K562 (cell line): ENCODE data around the gene MBOAT7. TPM values are rescaled to one million over a fixed set of nuclear protein-coding genes. Genes with fewer than 3 reads are reported as not detected.

Experiments used
- AFF4 ChIP-seq: sonication (generic); formaldehyde crosslinking; IDR thresholded peaks from 2 replicates; pipeline ENCODE4 v1.8.0; 2023; ENCODE audit warnings: mild to moderate bottlenecking, missing genetic modification reagents
- BRF1 ChIP-seq: IDR thresholded peaks from 3 replicates; pipeline ENCODE4 v1.6.1; 2011; ENCODE audit warnings: borderline replicate concordance, mild to moderate bottlenecking; ENCODE audit not compliant: insufficient read length; ENCODE audit errors: extremely low read depth
- DIDO1 ChIP-seq: fragments of 450-650 bp; IDR thresholded peaks from 2 replicates; pipeline ENCODE4 v1.6.1; 2016; ENCODE audit warnings: low read depth, missing biosample characterization, missing genetic modification characterization
- FIP1L1 ChIP-seq: fragments of 200-400 bp; formaldehyde crosslinking; IDR thresholded peaks from 2 replicates; pipeline ENCODE4 v1.6.1; 2018; ENCODE audit warnings: mild to moderate bottlenecking, low read depth, low read length; ENCODE audit not compliant: poor library complexity, severe bottlenecking
- HMGXB4 ChIP-seq: sonication (generic); formaldehyde crosslinking; IDR thresholded peaks from 2 replicates; pipeline ENCODE4 v1.8.1; 2023; ENCODE audit warnings: mild to moderate bottlenecking, missing genetic modification reagents
- IRF2 ChIP-seq: sonication (generic); formaldehyde crosslinking; IDR thresholded peaks from 2 replicates; pipeline ENCODE4 v1.8.1; 2022; ENCODE audit warnings: mild to moderate bottlenecking, missing genetic modification reagents
- LCOR ChIP-seq: sonication (generic); formaldehyde crosslinking; IDR thresholded peaks from 2 replicates; pipeline ENCODE4 v1.8.0; 2022; ENCODE audit warnings: mild to moderate bottlenecking, missing genetic modification reagents
- NCOA1 ChIP-seq: fragments of 450-650 bp; IDR thresholded peaks from 2 replicates; pipeline ENCODE4 v1.6.1; 2016; ENCODE audit warnings: low read depth
- POLR2A ChIP-seq: fragments of 450-650 bp; conservative IDR thresholded peaks from 2 replicates; pipeline ENCODE4 v1.6.1; 2016
- SIN3A ChIP-seq, 2 experiments: fragments of 150-350 bp in 1 of 2; IDR thresholded peaks; 2 replicates each; pipeline ENCODE4 v1.6.1; 2011 to 2016; ENCODE audit warnings: borderline replicate concordance in 2 of 2, low read depth in 2 of 2, low read length in 2 of 2, mild to moderate bottlenecking in 2 of 2, moderate library complexity in 2 of 2; ENCODE audit not compliant: control insufficient read depth in 1 of 2
- STAT5B ChIP-seq: fragments of 250-450 bp; sonication (Bioruptor Pico); IDR thresholded peaks from 2 replicates; pipeline ENCODE4 v1.8.0; 2021; ENCODE audit warnings: mild to moderate bottlenecking, inconsistent platforms
- TBL1XR1 ChIP-seq, 2 experiments: IDR thresholded peaks; 2 replicates each; pipeline ENCODE4 v1.6.1; 2012; ENCODE audit warnings: improper control_type of control experiment in 2 of 2, low read length in 2 of 2, mild to moderate bottlenecking in 1 of 2
- ZBTB11 ChIP-seq, 3 experiments: fragments of 200-800 bp in 1 of 3; fragments of 250-450 bp in 1 of 3; fragments of 450-650 bp in 1 of 3; sonication (Bioruptor Pico) in 1 of 3; sonication (Bioruptor generic) in 1 of 3; formaldehyde crosslinking in 1 of 3; IDR thresholded peaks; 2 replicates each; pipeline versions ENCODE4 v1.6.1 to v1.8.0; 2016 to 2022; ENCODE audit warnings: mild to moderate bottlenecking in 2 of 3, missing genetic modification characterization in 2 of 3, missing compliant biosample characterization in 1 of 3, moderate library complexity in 1 of 3
- ZHX1 ChIP-seq: fragments of 150-350 bp; conservative IDR thresholded peaks from 2 replicates; pipeline ENCODE4 v1.6.1; 2014; ENCODE audit warnings: low read length
- ZNF347 ChIP-seq: fragments of 450-650 bp; formaldehyde crosslinking; IDR thresholded peaks from 2 replicates; pipeline ENCODE4 v1.4.0; 2020; ENCODE audit warnings: low read depth, mild to moderate bottlenecking, moderate library complexity
- polyA plus RNA-seq, 8 experiments: library from polyadenylated mRNA; depleted of rRNA in 4 of 8; stranded (reverse) in 5 of 8; unstranded in 3 of 8; fragments of >200 nt; fragmentation: Nextera tagmentation in 2 of 8; fragmentation: Illumina TruSeq in 1 of 8; extraction: Ambion mirVana in 2 of 8; extraction: Trizol in 1 of 8; gene quantifications; 2 replicates each; pipeline versions ENCODE4 v1.2.1 to v1.2.3, GENCODE V29; 2011 to 2014; ENCODE audit warnings: inconsistent platforms in 1 of 8, missing spikeins in 1 of 8
- total RNA-seq, 7 experiments: library from RNA; depleted of rRNA in 6 of 7; stranded (reverse); fragments of >200 nt in 6 of 7; fragmentation: Illumina TruSeq in 2 of 7; extraction: Trizol in 2 of 7; gene quantifications; 2 replicates each; pipeline versions ENCODE4 v1.2.1 to v1.2.3, GENCODE V29; 2011 to 2021; ENCODE audit warnings: low replicate concordance in 1 of 7

The MBOAT7 gene
- total and polyA plus RNA-seq, 9 of the 15 experiments (the other 6 are each of a cell fraction or from before 2014, with no cell fraction given) = 1.4 to 153 (median 56.1) TPM

GRCh38 chr19:54203151-54203611, 13.8 kb upstream of the MBOAT7 start (continued):
- TF ChIP-seq AFF4 (CRISPR knock-in tag) (0 out of 2 replicates have a peak, but pooled peaks have one; percentile 37), ZNF347 (CRISPR knock-in tag) (no peak), ZBTB11 (CRISPR knock-in tag; IDR thresholded peaks at IDR 0.05) (no peak), STAT5B (CRISPR knock-in tag) (no peak), ZHX1 (no peak), FIP1L1 (no peak), TBL1XR1 (IDR thresholded peaks at IDR 0.05; ENCODE audit: low read length in 2 of 2) (peak in 1 of 2 experiments; percentile 62; a peak in 1 of 4 replicates), SIN3A (IDR thresholded peaks at IDR 0.05; ENCODE audit: borderline replicate concordance in 2 of 2, control insufficient read depth in 1 of 2, low read depth in 2 of 2, low read length in 2 of 2) (peak in 1 of 2 experiments; percentile 4; a peak in 1 of 4 replicates), POLR2A (0 out of 2 replicates have a peak, but pooled peaks have one; percentile 49), LCOR (CRISPR knock-in tag) (0 out of 2 replicates have a peak, but pooled peaks have one; percentile 40), NCOA1 (no peak), IRF2 (no peak), BRF1 (no peak), DIDO1 (tag) (no peak), HMGXB4 (CRISPR knock-in tag) (0 out of 2 replicates have a peak, but pooled peaks have one; percentile 21)
